Inflammatory macrophage treated with lipopolysaccharide for 4 hours (primary cell): Measurements from ENCODE around the gene SCARF1.

Source experiments
- DNase-seq: peaks from one replicate; pipeline ENCODE4 v3.0.0-alpha.2; 2020

Gene SCARF1

DNA sequence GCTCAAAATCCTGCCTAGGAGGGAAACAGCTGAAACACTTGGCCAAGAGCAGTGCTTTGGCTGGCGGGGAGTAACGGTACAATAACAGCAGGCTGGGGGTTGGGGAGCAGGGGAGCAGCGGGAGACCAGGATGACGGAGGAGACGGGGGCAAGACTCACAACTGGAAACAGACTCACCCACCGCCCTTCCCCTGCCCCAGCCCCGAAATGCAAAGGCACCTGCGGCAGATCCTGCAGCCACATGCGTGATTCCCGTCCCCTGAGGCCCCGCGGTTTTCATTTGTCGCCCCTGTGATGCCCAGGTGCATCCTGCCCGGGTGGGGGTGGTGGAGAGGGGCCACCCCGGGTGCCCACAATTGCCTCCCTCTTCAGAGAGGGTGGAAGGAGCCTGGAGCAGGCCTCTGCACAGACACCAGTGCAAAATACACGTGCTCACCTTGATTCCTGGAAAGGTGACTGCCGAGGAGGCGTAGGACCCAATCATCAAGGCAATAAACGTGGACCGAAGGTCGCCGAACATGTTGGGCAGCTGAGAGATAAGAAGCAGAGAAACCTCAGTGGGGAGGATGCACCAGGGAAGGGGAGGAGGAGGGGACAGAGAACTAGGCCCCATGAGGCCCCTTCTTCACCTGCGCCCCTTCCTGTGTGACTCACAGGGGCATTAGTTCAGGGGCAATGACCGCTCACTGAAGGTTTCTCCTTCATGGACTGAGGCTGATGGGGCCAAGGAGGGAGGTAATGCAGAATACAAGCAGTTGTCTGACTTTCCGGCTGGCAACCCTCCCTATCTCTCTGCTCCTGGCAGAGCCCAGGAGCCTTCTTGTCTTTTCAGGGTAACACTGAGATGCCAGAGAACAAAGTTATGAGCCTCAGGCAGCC lies 52.5 kb downstream of the SCARF1 start:
- DNase-seq, result no peak

GRCh38 chr17:1591474-1592090 lies 54.0 kb downstream of the SCARF1 start:
- DNase-seq, result no peak

DNA sequence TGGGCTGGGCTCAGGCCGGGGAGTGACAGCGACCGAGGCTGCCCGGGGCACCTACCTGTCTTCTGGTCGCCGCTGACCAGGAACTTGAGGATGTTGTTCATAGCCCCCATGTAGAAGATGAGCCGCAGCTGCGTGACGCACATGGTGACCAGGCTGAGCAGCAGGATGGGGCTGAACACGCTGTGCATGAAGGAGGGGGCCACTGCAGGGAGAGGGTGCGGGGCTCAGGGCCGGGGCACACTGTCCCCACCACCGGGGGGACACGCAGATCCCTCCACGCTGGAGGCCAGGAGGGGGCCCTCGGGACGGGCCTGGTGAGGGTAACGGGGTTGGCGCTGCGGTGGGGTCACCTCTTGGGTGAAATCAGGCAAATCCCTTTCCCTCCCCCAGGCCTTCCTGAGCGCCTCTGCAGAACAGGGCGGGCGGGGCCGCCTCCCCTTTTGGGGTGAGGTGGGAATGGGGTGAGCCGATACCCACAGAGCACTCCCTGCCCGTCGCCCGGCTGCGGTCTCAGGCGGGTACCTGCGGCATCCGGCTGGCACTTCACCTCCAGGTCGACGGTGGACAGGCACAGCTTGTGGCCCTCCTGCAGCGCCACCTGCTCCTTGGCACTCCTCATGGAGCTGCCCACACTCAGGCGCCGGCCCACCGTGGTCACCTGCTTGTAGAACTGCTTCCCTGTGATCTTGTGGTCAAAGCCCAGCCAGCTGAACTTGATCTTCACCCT lies 54.6 kb downstream of the SCARF1 start:
- DNase-seq, result no peak

DNA sequence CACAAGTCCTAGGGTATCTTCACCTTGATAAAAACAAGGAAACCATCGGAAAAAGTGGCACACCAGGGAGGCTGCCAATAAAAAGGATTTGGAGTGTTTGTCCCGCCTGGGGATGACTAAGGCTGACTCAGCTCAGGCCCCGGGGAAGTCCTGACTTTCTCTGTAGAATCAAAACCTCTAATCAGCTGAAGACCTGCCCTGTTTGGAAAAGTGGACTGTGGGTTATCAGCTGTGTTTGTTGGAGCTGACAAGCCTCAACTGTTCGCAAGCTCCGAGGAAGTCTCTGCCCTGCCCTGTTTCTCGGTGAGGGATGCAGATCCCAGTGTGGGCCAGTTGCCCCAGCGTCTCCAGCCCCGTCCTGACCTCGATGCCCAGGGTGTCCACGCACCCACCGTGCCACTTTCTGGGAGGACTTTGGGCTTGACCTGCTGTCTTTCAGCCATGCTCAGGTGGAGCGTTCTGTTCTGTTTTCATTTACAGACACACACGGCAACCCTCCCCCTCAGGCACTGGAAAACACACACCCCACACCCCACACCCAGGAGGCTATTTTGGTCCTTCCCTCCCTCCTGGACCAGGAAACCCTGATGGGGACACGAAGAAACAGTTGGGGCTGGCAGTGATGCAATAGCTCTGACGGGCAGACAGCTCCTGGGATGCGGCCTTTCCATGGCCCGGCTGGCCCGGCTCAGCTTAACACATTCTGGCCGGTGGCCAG lies 55.3 kb downstream of the SCARF1 start:
- DNase-seq, result peak; percentile 92

- DNase-seq, result peak; percentile 63
Measured at GRCh38 chr17:1588821-1589585, 56.5 kb downstream of the SCARF1 start.

GRCh38 chr17:1584167-1584566 lies 61.4 kb downstream of the SCARF1 start:
- no peak for DNase-seq
